Inflammatory macrophage (primary cell): ENCODE data around the gene AGAP1.

Source experiments
- DNase-seq, 2 donors: peaks; one replicate each; pipeline ENCODE4 v3.0.0-alpha.2; 2020 to 2022

AGAP1 gene

DNA sequence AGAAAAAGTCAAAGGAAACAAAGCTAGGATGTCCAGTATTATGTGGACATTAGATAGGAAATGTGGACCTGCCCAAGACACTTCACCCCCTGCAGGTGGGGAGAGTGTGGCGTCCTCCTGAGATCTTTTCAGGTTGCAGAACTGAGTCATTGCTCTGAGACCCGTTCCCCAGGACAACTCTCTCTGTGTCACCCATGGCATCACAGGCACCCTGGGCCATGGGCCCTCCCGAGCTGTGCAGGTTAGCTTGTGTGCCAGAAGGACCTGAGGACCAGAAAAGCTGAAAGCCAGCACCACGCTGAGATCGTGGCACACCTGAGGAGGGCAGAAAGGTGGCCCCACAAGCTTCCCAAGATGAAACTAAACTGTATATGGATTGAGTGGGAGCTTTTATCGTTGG is 229.5 kb downstream of the AGAP1 start:
- DNase-seq: no peak

DNA sequence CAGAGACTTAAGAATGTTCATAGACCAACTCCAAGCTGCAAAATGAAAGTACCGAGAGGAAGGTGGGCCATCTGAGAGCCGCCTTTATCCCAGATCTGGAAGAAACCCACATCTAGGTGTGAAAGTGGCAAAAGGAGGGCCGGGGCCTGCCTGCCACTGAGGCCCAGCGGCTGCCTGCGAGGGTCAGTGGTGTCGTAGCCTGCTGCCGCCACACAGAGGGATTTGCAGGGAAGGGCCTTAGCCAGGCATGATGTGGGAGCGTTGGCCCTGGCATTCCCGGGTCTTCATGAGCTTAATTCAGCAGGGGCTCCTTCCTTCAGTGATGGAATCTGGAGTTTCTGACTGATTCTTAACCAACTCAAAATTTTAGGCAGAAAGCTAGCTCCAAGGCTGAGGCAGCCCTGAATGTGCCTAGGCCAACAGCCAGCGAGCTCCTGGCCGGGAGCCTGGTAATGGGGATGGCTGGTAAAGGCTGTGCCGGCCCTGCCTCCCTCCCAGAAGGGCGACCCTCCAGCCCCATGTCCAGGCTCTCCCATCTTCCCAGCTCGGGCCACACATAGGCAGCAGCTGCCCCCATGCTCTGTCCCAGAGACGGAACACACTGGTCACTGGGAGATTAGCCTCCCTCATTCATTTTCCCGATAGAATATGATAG is 230.1 kb downstream of the AGAP1 start:
- DNase-seq: no peak

DNA sequence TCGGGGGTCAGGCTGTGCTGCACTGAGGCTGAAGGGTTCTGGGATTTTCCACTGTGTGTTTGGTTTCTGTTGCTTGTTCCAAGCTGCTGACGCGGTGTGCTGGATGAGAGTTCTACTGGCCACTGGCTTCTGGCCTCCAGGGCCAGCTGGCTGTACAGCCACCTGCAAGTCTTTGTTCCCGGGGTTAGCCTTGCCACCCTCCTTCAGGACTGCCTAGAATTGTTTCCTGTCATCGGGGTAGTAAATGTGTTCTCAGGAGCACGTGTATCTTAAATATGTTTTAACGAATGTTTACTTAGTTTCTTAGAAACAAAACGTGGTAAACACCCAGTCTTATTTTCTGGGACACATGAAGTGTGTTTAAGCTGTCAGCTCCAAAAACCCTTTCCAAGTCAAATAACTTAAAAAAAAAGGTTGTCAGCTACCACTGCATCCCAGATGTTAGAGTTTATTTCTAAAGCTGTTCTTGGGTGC is 231.2 kb downstream of the AGAP1 start:
- DNase-seq: no peak

DNA sequence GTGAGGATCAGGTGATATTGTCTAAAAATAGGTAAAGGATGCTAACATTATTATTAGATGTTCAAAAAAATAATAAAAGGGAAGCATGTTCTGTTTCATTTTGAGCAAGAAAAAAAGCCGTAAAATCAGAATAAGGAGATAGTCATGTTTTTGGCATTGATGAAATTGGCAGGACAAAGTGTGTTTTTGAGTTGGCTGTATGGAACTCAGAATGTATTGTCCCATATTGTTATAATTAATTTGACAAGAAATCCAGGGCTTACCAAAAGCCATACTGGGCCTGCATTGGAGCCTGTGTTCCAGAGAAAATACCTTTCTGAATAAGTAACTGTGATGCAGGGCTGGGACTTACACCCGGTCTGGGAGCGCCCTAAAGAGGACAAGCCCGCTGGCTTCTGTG is 232.0 kb downstream of the AGAP1 start:
- DNase-seq: no peak

DNA sequence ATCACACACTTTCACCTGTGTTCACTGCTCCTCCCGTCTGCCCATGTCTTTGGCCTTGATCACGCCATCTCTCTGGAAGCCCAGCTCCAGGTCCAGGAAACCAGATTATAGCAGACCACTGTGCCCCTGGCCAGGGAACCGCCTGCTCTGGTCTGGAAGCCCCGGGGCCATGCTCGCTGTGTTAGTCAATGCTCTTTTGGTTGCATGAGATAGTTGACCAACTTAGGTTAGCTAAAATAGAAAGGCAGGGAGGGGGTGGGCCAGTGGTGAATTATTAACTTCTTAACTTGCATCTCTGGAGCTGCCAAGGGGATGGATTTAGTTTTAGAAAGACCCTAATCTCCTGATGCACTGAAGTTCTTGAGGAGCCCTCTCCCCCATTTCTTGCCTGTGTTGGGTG is 232.7 kb downstream of the AGAP1 start:
- no peak for DNase-seq

DNA sequence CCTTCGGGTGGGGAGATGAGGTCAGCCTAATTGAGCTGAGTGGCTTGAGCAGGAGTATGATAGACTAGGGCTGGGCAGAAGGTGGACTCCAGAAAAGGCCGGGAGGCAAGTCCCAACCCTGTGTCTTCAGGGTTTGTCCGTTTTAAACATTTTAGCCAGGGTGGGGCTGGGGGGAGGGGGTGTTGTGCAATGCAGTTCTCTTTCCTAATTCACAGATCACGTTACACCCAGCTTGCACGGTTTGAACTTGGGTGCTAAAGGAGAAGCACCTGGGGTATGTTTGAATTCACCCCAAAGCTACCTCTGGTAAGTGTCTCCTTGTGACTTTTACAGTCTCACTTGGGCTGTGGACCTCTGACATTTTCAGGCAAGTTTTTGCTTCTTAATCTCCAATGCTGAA is 233.3 kb downstream of the AGAP1 start:
- no peak for DNase-seq

DNA sequence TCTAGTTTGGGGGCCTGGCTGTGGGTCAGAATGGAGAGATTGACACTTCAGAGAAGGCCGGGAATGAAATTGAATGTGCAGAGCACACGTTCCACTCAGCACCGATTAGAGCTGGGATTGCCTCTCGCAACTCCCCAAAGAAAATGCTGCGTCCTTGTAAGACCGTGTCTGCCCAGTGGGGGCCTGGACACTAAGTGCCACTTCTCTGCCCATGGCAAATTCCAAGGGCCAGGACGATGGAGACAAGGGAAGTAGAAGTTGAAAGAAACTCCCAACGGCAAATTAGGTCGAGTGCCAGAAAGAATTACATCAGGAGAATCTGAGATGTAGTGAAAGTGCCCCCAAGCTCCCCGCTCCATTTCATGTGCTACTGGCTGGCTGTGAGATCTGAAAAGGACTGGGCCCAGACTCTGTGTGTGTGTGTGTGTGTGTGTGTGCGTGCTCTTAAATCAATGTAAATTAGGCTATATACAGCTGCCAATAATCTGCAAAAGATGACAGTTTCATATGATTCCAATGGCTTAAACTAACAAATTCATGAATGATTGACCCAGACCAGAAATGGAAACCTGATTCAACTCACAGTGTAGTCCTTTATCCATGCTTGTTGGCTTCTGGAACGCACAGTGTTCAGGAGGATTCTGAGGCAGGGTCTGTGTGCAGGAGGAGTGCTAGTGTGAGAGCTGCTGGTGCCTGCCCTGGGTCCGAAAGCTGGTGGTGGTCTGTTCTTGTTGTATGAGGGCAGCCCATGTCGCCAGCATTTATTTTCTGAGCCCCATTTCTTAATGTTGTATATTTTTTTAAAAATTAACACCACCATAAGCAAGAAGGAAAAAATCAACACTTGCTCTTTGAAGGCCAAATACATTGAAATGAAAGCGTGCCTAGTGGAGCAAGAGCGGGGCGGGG is 234.3 kb downstream of the AGAP1 start:
- DNase-seq: no peak

DNA sequence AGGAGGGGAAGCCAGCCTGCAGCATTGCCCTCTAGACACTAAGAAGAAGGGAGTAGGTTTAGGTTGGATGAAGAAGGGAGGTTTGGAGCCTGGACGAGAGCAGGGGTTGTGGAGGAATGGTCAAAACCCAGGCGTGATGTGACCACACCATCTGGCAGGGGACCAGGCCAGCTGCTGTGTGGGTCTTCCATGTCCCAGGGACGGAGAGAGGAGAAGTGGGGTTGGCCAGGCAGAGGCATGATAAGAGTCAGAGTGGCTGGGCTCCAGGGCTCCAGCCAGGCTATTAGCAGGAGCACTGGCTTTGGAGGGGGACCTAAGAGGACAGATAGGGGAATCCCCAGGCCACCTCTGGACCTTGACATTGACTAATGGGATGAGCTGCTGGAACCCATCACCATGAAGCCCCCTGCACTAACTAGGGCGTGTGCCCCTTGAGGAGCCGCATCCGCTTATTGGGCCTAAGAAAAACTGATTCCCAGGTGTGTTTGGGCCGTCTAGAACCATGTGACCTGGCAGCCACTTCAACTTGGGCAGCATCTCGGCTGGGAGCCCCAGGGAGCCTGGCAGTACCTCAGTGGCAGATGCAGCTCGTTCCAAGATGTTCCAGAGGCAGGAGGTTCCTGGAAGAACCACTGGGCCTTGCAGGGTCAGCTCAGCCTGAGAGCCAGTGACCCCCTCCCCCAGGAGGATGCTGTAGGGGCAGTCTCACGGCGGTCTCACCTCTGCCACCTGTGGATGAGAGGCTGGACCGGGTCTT is 235.1 kb downstream of the AGAP1 start:
- DNase-seq: no peak

DNA sequence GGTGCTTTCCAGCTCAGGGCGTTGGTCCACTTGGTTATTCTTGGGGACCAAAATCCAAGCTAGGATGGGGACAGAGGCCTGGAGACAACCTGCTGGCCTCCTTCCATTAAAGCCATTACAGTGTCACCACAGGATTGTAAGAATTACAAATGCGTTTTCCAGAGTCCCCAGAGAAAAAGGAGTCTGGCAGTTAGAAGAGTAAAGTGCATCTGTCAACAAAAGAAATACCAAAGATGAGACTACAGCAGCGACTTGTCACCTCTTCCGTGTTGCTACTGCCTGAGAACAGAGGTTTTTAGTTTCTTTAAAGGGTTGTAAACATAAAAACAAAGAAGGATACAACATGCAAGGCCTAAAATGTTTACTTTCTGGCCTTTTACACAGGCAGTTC is 235.7 kb downstream of the AGAP1 start:
- DNase-seq: no peak

DNA sequence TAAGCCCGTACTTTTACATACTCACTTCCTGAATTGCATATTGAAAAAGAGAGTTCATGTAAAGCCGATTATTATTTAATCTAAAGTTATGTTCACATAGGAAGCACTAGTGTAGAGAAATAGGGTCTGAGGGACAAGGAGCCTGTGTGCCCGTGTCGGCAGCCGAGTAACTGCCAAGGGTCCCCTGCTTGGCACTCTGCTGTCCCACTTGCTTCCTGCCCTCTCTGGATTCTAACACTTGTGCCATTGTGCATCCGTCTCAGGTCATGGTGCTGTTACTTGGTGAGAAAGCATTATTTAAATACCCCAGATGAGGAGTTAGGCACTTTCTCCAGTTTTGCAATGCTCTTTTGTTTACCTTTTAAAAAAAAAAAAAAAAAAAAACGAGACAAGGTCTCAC is 236.3 kb downstream of the AGAP1 start:
- no peak for DNase-seq

DNA sequence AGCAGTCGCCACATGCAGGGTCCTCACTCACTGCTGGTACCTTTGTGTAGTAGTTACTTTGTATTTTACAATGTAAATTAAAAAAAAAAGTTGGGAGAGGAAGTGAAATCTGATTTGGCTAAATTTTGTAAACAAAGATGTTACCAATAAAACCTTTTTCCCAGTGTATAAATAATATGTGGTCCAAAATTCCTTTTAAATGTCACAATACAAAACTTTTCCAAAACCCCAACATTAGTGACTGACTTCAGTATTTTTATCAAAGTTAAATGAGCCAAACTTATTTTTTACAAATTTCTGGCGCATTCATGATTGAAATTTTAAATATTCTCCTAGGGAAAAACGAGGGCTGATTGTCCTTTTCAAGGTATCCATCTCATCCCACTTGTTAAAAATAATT is 239.9 kb downstream of the AGAP1 start:
- no peak for DNase-seq

DNA sequence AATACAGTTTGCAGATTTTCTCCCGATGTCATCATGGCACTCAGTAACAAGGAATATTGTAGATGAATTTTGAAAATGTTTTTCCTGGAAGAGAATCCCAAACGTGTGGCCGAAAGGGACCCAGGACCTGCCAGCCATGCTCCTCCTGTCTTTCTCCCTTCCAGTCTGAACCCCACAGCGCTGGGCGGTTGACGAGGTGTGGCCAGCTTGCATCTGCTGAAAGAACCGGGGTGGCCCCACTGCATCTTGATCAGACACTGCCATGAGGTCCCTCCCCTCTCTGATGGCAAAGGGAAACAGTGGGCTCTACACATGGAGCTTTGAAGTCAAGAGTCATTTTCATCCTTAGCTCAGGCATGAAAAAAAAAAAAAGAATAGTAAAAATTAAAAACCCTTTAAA is 240.3 kb downstream of the AGAP1 start:
- DNase-seq: no peak

DNA sequence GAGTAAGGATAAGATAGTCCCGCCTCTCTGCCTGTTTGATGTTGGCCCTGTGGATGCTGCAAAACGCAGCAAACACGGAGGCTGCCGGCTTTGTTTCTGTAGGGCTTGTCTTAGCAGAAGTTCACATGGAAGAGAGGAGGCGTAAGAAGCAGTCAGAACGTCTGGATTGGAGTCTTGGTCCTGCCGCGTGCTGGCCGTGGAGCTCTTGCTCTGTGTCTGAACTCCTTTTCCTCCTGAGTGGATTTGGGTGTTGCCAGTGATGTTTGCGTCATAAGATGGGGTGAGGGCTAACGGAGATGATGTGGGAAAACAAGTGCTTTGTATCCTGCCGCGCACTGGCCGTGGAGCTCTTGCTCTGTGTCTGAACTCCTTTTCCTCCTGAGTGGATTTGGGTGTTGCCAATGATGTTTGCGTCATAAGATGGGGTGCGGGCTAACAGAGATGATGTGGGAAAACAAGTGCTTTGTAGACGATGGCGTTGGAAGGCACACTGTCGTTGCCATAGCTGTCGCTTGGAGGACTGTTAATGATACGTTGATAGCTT is 240.9 kb downstream of the AGAP1 start:
- DNase-seq: no peak

DNA sequence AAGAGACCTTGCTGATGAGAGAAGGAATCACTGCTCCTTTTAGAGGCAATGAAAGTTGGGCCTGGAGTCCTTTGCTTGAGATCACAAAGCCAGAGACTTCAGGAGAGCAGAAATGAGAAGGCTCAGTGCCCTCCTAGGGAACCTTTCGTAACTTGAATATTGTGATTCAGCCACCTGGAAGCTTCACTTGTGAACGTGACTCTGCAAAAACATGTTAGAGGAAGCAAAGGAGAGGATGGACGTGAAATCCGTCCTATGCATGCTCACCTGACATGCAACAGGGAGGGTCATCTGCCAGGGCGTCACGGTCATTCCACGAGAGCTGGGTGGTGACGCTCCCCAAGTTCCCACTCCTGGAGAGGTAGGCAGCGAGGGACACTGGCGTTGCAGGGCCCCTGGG is 243.6 kb downstream of the AGAP1 start:
- no peak for DNase-seq

DNA sequence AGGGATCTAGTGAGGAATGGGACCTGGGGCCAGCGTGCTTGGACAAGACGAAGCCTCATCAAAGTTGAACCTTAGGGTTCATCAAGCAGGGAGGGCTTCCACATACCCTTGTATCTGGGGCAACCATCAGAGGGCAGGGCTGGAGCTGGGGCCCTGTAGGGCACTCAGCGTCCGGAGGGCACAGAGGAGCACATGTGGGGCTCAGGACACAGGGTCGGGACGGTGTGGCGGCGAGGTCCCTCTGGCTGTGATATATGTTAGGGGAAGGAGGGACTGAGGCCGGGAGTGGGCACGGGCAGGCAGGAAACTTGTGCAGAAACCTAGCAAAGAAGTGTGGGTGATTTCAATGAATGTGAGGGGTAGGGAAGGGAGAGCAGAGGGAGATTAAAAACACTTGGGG is 244.0 kb downstream of the AGAP1 start:
- no peak for DNase-seq

DNA sequence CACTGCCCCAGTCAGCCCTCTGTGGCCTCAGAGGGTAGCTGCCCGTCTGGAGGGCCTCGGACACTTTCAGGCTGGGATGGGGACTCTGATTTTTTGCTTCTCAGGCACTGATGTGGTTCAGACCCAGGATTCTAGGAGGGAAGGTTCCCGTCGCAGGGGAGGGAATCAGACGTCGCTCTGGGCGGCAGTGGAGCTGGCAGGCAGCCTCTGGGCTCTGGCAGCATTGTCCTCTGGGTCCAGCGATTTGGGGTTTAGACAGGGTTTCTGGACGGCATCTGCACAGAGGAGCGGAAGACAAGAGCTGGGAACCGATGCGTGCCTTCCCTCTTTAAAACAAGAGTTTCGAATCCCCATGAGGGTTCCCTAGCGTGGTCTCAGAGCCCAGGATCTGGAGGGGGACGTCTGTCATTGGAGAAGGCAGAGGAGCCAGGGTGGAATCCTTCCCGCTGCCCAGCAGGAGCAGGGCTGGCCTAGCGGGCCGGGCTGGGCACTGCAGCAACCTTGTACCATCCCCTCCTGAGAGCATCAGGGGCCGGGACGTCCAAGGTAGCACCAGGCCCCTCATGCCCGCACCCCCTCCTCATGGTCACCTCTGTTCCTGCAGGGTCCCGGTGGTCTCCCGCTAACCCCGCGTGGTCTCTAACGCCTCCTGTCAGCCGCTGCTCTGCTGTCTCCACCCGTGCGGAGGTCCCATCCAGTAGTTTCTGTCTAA is 246.0 kb downstream of the AGAP1 start:
- DNase-seq: no peak

DNA sequence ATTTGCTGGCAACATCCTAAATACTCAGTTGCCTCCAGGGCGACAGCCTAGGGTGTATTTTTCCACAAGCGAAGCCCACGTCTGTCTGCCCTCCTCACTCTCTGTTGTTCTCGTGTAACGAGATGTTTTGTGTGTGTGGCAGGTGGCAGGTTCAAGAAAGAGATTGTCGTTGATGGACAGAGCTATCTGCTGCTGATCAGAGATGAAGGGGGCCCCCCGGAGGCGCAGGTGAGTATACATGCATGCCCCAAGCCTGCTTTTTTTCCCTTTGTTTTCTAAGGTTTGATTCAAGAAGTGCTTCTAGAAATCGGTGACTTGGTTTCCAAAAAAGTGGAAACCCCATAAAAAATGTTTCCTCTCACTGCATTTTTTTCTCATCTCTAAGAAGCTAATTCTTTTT is 247.0 kb downstream of the AGAP1 start:
- DNase-seq: no peak

DNA sequence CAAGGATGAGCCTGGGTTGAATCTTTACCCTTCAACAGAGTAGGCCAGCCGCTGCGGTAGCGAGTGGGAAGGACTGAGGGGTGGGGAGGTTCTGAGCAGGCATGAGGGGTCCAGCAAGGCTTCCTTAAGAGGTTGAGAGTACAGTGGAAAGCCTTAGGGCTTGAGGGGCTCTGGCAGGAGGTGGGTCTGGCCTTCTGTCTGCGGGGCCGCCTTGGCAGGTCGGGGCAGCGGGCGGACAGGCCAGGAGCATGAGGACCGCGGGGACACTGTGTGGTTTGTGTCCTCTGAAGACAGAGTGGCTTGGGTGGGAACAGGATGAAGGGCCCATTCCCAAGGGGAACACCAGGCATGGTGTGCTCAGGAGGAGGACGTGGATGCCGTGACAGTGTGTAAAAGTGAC is 250.3 kb downstream of the AGAP1 start:
- no peak for DNase-seq

DNA sequence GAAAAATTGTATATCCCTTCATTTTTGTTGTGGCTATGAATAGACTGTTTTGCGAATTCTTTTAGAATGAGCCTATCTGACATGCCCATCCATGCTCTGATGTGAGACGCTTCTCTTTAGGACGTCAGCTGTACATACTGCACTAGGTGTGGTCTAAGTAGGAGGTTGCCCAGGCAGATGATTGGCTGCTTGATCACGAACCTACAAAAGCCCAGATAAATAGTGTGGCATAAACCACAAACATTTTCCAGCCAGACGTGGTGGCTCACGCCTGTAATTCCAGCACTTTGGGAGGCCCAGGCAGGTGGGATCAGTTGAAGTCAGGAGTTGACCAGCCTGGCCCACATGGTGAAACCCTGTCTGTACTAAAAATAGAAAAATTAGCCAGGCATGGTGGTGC is 251.8 kb downstream of the AGAP1 start:
- DNase-seq: no peak

DNA sequence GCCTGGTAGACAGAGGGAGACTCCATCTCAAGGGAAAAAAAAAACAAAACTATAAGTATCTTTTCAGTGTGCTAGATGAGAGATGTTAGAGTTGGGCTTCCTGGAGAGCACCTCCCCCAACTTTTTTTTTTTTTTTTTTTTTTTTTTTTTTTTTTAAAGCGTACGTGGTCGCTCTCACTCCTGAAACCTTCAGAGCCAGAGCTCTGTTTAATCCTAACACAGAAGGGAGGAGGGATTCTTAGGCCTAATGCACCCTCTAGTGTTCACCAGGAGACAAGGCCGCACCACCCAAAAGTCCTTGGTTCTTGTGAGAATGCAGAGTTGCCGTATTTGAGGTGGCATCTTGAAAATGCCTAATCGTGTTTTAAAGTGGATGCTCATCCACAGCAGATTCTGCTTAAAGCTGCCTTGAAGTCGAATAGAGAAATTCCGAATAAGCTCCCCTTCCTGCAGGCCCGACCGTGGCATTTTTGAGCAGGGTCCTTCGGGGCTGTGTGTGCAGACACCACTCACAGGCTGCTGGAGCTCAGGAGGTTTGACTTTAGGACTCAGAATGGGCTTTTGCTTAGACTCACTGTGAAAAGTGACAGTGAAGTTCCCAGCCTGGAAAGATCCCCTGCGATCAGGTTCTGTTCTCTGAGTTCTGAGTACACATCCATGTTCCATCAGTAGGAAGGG is 252.6 kb downstream of the AGAP1 start:
- DNase-seq: peak; percentile 24 to 59

DNA sequence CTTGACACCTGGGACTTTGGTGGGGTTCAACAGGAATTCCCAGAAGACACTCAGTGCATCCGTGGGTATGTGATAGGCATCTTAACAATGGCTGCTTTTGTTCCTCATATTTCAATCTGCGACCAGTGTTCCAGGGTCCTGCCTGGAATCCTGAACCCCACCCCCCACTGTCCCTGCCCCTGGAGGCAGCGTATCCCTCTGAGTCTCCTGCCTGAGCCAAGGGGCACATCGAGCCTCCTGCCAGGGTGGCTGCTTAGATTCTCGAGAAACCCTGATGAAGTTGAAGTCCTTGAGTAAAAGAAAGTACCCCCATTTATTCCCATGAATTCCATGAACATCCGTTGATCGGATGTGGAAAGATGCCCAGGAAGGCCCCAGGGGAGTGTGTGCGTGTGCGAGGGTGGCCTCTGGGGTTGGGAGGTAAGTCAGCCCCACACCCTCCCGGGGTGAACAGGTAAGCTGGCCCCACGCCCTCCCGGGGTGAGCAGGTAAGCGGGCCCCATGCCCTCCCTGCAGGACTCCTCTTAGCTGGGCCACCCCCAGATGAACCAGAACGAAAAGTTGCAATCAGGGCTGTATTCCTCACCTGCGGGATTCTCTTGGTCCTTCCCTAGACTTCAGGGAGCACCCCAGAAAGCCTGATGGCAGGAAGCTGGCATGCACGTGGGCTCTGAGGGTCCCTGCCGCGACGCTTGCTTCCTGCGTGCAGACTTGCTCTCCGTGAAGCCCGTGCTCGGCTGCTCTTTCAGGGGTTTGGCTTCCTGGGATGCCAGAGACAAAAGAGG is 253.3 kb downstream of the AGAP1 start:
- no peak for DNase-seq
